ENCODE measurements around the gene TTLL3. TPM values are rescaled to one million over a fixed set of nuclear protein-coding genes. Genes with fewer than 3 reads are reported as not detected.

The TTLL3 gene
- total and polyA plus RNA-seq, 2 of the 13 experiments (the other 11 are each of a cell fraction or from before 2014, with no cell fraction given) = 9.5 to 51.2 TPM

GRCh38 chr3:9792405-9793160 lies 17.5 kb upstream of the TTLL3 start, which contains the start of the genes ARPC4 and TADA3 (continued):
- TF ChIP-seq PCBP1 (IDR thresholded peaks at IDR 0.05; ENCODE audit: borderline replicate concordance, low read depth, low read length) (0 out of 2 replicates have a peak, but pooled peaks have one; percentile 52), CREM (IDR thresholded peaks at IDR 0.05) (peak; percentile 61), CREM (CRISPR knock-in tag; IDR thresholded peaks at IDR 0.05) (no peak), ATF2 (CRISPR knock-in tag; IDR thresholded peaks at IDR 0.05) (no peak), ZBTB40 (IDR thresholded peaks at IDR 0.05) (no peak), ZBTB40 (CRISPR knock-in tag; IDR thresholded peaks at IDR 0.05) (peak; percentile 38; the same call in 1 of the 2 replicates), ZMYM2 (CRISPR knock-in tag; IDR thresholded peaks at IDR 0.05) (no peak), ZNF639 (CRISPR knock-in tag; conservative IDR thresholded peaks at IDR 0.05) (peak; percentile 38; the same call in 1 of the 2 replicates), ZSCAN9 (CRISPR knock-in tag; IDR thresholded peaks at IDR 0.05; ENCODE audit: borderline replicate concordance) (no peak; the same call in 1 of the 2 replicates), TAF1 (CRISPR knock-in tag; IDR thresholded peaks at IDR 0.05) (peak; percentile 63; the same call in 1 of the 2 replicates), ZNF563 (CRISPR knock-in tag; IDR thresholded peaks at IDR 0.05) (peak; percentile 51; the same call in 1 of the 2 replicates), CHCHD3 (CRISPR knock-in tag; IDR thresholded peaks at IDR 0.05) (no peak), CAMTA2 (CRISPR knock-in tag; IDR thresholded peaks at IDR 0.05; ENCODE audit: borderline replicate concordance) (no peak), ZIK1 (CRISPR knock-in tag; IDR thresholded peaks at IDR 0.05; ENCODE audit: borderline replicate concordance, low read depth) (peak; percentile 8; the same call in 1 of the 2 replicates)

All from HepG2 (cell line).